ENCODE measurements around the gene TMEM52.

The TMEM52 gene

GRCh38 chr1:1941868-1942752 is 23.0 kb upstream of the TMEM52 start:
- H3K27ac ChIP-seq, result no peak overlapping the region
- peaks cover 0 to 5% of the 10 kb centered on the region in 2 experiments for H3K4me1 ChIP-seq (ENCODE audit: control insufficient read depth in 1 of 2, insufficient read depth in 1 of 2, low read depth in 1 of 2, low read length in 1 of 2)
- H3K4me3 ChIP-seq (ENCODE audit: low read depth in 1 of 2, low read length in 1 of 2), result no peak overlapping the region
- TF ChIP-seq CTCF (IDR thresholded peaks at IDR 0.05), result no peak
- no peaks in the 10 kb centered on the region for H3K9me3 ChIP-seq
- no peaks in the 10 kb centered on the region for H3K36me3 ChIP-seq
- H3K27me3 ChIP-seq, result peaks cover 30% of the 10 kb centered on the region

GRCh38 chr1:1941211-1941841 is 22.2 kb upstream of the TMEM52 start:
- Histone ChIP-seq H3K27ac (no peak overlapping the region), H3K36me3 (no peaks in the 10 kb centered on the region), H3K4me3 (ENCODE audit: low read depth in 1 of 2, low read length in 1 of 2) (no peak overlapping the region), H3K9me3 (no peaks in the 10 kb centered on the region), H3K27me3 (peaks cover 32% of the 10 kb centered on the region), H3K4me1 (ENCODE audit: control insufficient read depth in 1 of 2, insufficient read depth in 1 of 2, low read depth in 1 of 2, low read length in 1 of 2) (peaks cover 0 to 5% of the 10 kb centered on the region in 2 experiments)
- no peak for TF ChIP-seq CTCF (IDR thresholded peaks at IDR 0.05)

GRCh38 chr1:1940123-1940425 is 21.0 kb upstream of the TMEM52 start:
- Histone ChIP-seq H3K9me3 (no peaks in the 10 kb centered on the region), H3K36me3 (no peaks in the 10 kb centered on the region), H3K27me3 (peaks cover 29% of the 10 kb centered on the region), H3K27ac (no peak overlapping the region), H3K4me1 (ENCODE audit: control insufficient read depth in 1 of 2, insufficient read depth in 1 of 2, low read depth in 1 of 2, low read length in 1 of 2) (peaks cover 0 to 5% of the 10 kb centered on the region in 2 experiments), H3K4me3 (ENCODE audit: low read depth in 1 of 2, low read length in 1 of 2) (no peak overlapping the region)
- TF ChIP-seq CTCF (IDR thresholded peaks at IDR 0.05), result no peak

- Histone ChIP-seq H3K36me3 (no peaks in the 10 kb centered on the region), H3K9me3 (no peaks in the 10 kb centered on the region), H3K4me3 (ENCODE audit: low read depth in 1 of 2, low read length in 1 of 2) (no peak overlapping the region), H3K4me1 (ENCODE audit: control insufficient read depth in 1 of 2, insufficient read depth in 1 of 2, low read depth in 1 of 2, low read length in 1 of 2) (peaks cover 0 to 5% of the 10 kb centered on the region in 2 experiments), H3K27me3 (peaks cover 23% of the 10 kb centered on the region), H3K27ac (no peak overlapping the region)
- no peak for TF ChIP-seq CTCF (IDR thresholded peaks at IDR 0.05)
Measured at GRCh38 chr1:1939296-1940122, 20.4 kb upstream of the TMEM52 start.

GRCh38 chr1:1938613-1939295 is 19.7 kb upstream of the TMEM52 start:
- peaks cover 0 to under 1% of the 10 kb centered on the region in 2 experiments for H3K4me1 ChIP-seq (ENCODE audit: control insufficient read depth in 1 of 2, insufficient read depth in 1 of 2, low read depth in 1 of 2, low read length in 1 of 2)
- H3K4me3 ChIP-seq (ENCODE audit: low read depth in 1 of 2, low read length in 1 of 2), result no peak overlapping the region
- no peaks in the 10 kb centered on the region for H3K36me3 ChIP-seq
- peaks cover 16% of the 10 kb centered on the region for H3K27me3 ChIP-seq
- H3K9me3 ChIP-seq, result no peaks in the 10 kb centered on the region
- TF ChIP-seq CTCF (IDR thresholded peaks at IDR 0.05), result no peak
- H3K27ac ChIP-seq, result no peak overlapping the region

All from neutrophil (primary cell).